Trophoblast cell (in vitro differentiated cells and primary cell): ENCODE data around the gene XRCC4.

Experiments used
- DNase-seq, 2 donors: peaks; one replicate each; pipeline ENCODE4 v3.0.0-alpha.2; 2016
- H2AFZ ChIP-seq: 2 replicates; pipeline ENCODE4 v1.6.1; 2013; ENCODE audit warnings: low read length, moderate library complexity, mild to moderate bottlenecking; ENCODE audit not compliant: insufficient read depth, poor library complexity
- H2AK5ac ChIP-seq: 2 replicates; pipeline ENCODE4 v1.6.1; 2013; ENCODE audit warnings: mild to moderate bottlenecking, low read length
- H2BK120ac ChIP-seq: 2 replicates; pipeline ENCODE4 v1.6.1; 2013; ENCODE audit warnings: low read length, mild to moderate bottlenecking, moderate library complexity; ENCODE audit not compliant: insufficient read depth, poor library complexity
- H2BK12ac ChIP-seq: 2 replicates; pipeline ENCODE4 v1.6.1; 2013; ENCODE audit warnings: mild to moderate bottlenecking, low read length, moderate library complexity
- H2BK5ac ChIP-seq: 2 replicates; pipeline ENCODE4 v1.6.1; 2013; ENCODE audit warnings: low read length, low read depth, moderate library complexity, mild to moderate bottlenecking; ENCODE audit not compliant: poor library complexity
- H3K14ac ChIP-seq: 2 replicates; pipeline ENCODE4 v1.6.1; 2013; ENCODE audit warnings: mild to moderate bottlenecking, low read length
- H3K18ac ChIP-seq: 2 replicates; pipeline ENCODE4 v1.6.1; 2013; ENCODE audit warnings: mild to moderate bottlenecking, low read length
- H3K23ac ChIP-seq: 2 replicates; pipeline ENCODE4 v1.6.1; 2013; ENCODE audit warnings: low read length
- H3K27ac ChIP-seq: 2 replicates; pipeline ENCODE4 v1.5.1; 2013; ENCODE audit warnings: low read depth, mild to moderate bottlenecking, inconsistent platforms, low read length, moderate library complexity
- H3K27me3 ChIP-seq: 2 replicates; pipeline ENCODE4 v1.6.1; 2013; ENCODE audit warnings: inconsistent platforms, mild to moderate bottlenecking, low read length, moderate library complexity; ENCODE audit not compliant: insufficient read depth
- H3K36me3 ChIP-seq, 2 experiments: 1 replicate in 1 of 2; 2 replicates in 1 of 2; pipeline ENCODE4 v1.6.1; 2013; ENCODE audit warnings: low read length in 2 of 2, mild to moderate bottlenecking in 2 of 2, moderate library complexity in 1 of 2; ENCODE audit not compliant: insufficient read depth in 2 of 2, control insufficient read depth in 1 of 2
- H3K4ac ChIP-seq: 2 replicates; pipeline ENCODE4 v1.6.1; 2013; ENCODE audit warnings: low read depth, mild to moderate bottlenecking, low read length, moderate library complexity
- H3K4me1 ChIP-seq, 2 experiments: 1 replicate in 1 of 2; 2 replicates in 1 of 2; pipeline ENCODE4 v1.6.1; 2013; ENCODE audit warnings: low read length in 2 of 2, mild to moderate bottlenecking in 2 of 2, moderate library complexity in 1 of 2; ENCODE audit not compliant: insufficient read depth in 2 of 2, control insufficient read depth in 1 of 2
- H3K4me2 ChIP-seq: 2 replicates; pipeline ENCODE4 v1.6.1; 2013; ENCODE audit warnings: inconsistent platforms, mild to moderate bottlenecking, low read length, moderate library complexity
- H3K4me3 ChIP-seq: 2 replicates; pipeline ENCODE4 v1.5.1; 2013; ENCODE audit warnings: mild to moderate bottlenecking, low read depth, low read length, inconsistent platforms
- H3K79me1 ChIP-seq: one replicate; pipeline ENCODE4 v1.6.1; 2013; ENCODE audit warnings: low read length
- H3K79me2 ChIP-seq: 2 replicates; pipeline ENCODE4 v1.6.1; 2013; ENCODE audit warnings: low read length, mild to moderate bottlenecking; ENCODE audit not compliant: control insufficient read depth, insufficient read depth, poor library complexity
- H3K9ac ChIP-seq: 2 replicates; pipeline ENCODE4 v1.6.1; 2013; ENCODE audit warnings: mild to moderate bottlenecking, low read length
- H3K9me3 ChIP-seq: 2 replicates; pipeline ENCODE4 v1.6.1; 2013; ENCODE audit warnings: low read depth, mild to moderate bottlenecking, control low read depth, inconsistent platforms, low read length; ENCODE audit not compliant: insufficient read depth
- H4K12ac ChIP-seq: 2 replicates; pipeline ENCODE4 v1.6.1; 2013; ENCODE audit warnings: low read depth, mild to moderate bottlenecking, low read length, moderate library complexity
- H4K8ac ChIP-seq: 2 replicates; pipeline ENCODE4 v1.6.1; 2013; ENCODE audit warnings: low read depth, mild to moderate bottlenecking, low read length, moderate library complexity
- H4K91ac ChIP-seq: one replicate; pipeline ENCODE4 v1.6.1; 2013; ENCODE audit warnings: low read depth, mild to moderate bottlenecking, low read length, moderate library complexity
- WGBS: extraction: QIAGEN DNeasy Blood & Tissue Kit; methylation state at CpG from one replicate; pipeline ENCODE4 v1.1.7; 2013; ENCODE audit warnings: missing lambda C conversion rate; ENCODE audit not compliant: insufficient read length, insufficient coverage; ENCODE audit errors: extremely low coverage; 5-methylcytosine and 5-hydroxymethylcytosine counted together

Gene XRCC4

DNA sequence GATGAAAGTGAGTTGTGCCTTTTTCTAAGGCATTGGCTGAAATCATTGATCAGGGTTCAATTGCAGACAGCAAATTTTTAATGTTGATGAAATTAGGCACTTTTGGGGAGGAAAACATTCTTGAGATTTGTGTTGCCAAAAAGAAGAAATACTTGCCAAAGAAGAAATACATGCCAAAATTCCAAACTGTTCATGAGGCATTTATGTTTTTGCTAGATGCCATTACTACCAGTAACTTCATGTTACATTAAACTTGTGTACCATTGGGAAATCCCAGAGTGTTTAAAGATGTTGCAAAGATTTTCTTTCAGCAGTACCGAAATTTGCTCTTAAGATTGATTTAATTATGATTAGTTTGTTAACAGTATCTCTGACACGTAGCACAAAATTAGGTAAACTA, 7.0 kb downstream of the XRCC4 start:
- Histone ChIP-seq H3K79me1 (no peaks in the 10 kb centered on the region), H3K14ac (no peak overlapping the region), H2BK12ac (no peak overlapping the region), H2BK5ac (no peak overlapping the region), H3K9ac (no peak overlapping the region), H3K27ac (no peak overlapping the region), H3K27me3 (no peaks in the 10 kb centered on the region), H3K18ac (no peak overlapping the region), H4K91ac (no peak overlapping the region), H3K9me3 (no peaks in the 10 kb centered on the region), H3K4me2 (no peak overlapping the region), H3K79me2 (no peaks in the 10 kb centered on the region), H4K12ac (no peak overlapping the region), H3K4me3 (no peak overlapping the region), H3K4ac (no peak overlapping the region), H4K8ac (no peak overlapping the region), H3K23ac (no peak overlapping the region), H2BK120ac (no peak overlapping the region), H3K36me3 (no peaks in the 10 kb centered on the region), H2AK5ac (no peak overlapping the region), H2AFZ (no peak overlapping the region), H3K4me1 (no peaks in the 10 kb centered on the region)
- no CpG with 5 or more reads among the region's 2 CpGs for WGBS
- no peak for DNase-seq

GRCh38 chr5:83085106-83085505, 7.8 kb downstream of the XRCC4 start:
- H2BK120ac ChIP-seq, result no peak overlapping the region
- H2BK5ac ChIP-seq, result no peak overlapping the region
- H4K8ac ChIP-seq, result no peak overlapping the region
- H4K12ac ChIP-seq, result no peak overlapping the region
- no peak overlapping the region for H3K23ac ChIP-seq
- no CpG with 5 or more reads among the region's 2 CpGs for WGBS
- H2BK12ac ChIP-seq, result no peak overlapping the region
- no peak overlapping the region for H2AK5ac ChIP-seq
- no peak overlapping the region for H2AFZ ChIP-seq
- no peak overlapping the region for H3K4ac ChIP-seq
- H3K27ac ChIP-seq, result no peak overlapping the region
- no peak overlapping the region for H3K4me2 ChIP-seq
- H3K36me3 ChIP-seq, result peaks cover 0 to 2% of the 10 kb centered on the region in 2 experiments
- H3K9me3 ChIP-seq, result no peaks in the 10 kb centered on the region
- no peaks in the 10 kb centered on the region for H3K27me3 ChIP-seq
- no peak overlapping the region for H3K14ac ChIP-seq
- H3K4me1 ChIP-seq, result no peaks in the 10 kb centered on the region
- no peak for DNase-seq
- no peaks in the 10 kb centered on the region for H3K79me2 ChIP-seq
- H3K79me1 ChIP-seq, result no peaks in the 10 kb centered on the region
- H3K9ac ChIP-seq, result no peak overlapping the region
- H3K18ac ChIP-seq, result no peak overlapping the region
- no peak overlapping the region for H3K4me3 ChIP-seq
- no peak overlapping the region for H4K91ac ChIP-seq

GRCh38 chr5:83090169-83090568, 12.8 kb downstream of the XRCC4 start:
- H2BK12ac ChIP-seq, result no peak overlapping the region
- H3K27me3 ChIP-seq, result no peaks in the 10 kb centered on the region
- no peak overlapping the region for H3K23ac ChIP-seq
- H3K4me3 ChIP-seq, result no peak overlapping the region
- no peak overlapping the region for H3K14ac ChIP-seq
- no peak overlapping the region for H4K8ac ChIP-seq
- no peak overlapping the region for H4K12ac ChIP-seq
- H2AK5ac ChIP-seq, result no peak overlapping the region
- H3K18ac ChIP-seq, result no peak overlapping the region
- H3K4ac ChIP-seq, result no peak overlapping the region
- no peak overlapping the region for H3K9ac ChIP-seq
- H3K27ac ChIP-seq, result no peak overlapping the region
- no peaks in the 10 kb centered on the region for H3K79me2 ChIP-seq
- H3K9me3 ChIP-seq, result peaks cover 1% of the 10 kb centered on the region
- H2BK5ac ChIP-seq, result no peak overlapping the region
- no peaks in the 10 kb centered on the region for H3K4me1 ChIP-seq
- H2BK120ac ChIP-seq, result no peak overlapping the region
- H3K4me2 ChIP-seq, result no peak overlapping the region
- no CpG with 5 or more reads among the region's 3 CpGs for whole genome bisulfite sequencing
- no peak for DNase-seq
- peaks cover 0 to 2% of the 10 kb centered on the region in 2 experiments for H3K36me3 ChIP-seq
- H3K79me1 ChIP-seq, result no peaks in the 10 kb centered on the region
- no peak overlapping the region for H4K91ac ChIP-seq
- H2AFZ ChIP-seq, result no peak overlapping the region

DNA sequence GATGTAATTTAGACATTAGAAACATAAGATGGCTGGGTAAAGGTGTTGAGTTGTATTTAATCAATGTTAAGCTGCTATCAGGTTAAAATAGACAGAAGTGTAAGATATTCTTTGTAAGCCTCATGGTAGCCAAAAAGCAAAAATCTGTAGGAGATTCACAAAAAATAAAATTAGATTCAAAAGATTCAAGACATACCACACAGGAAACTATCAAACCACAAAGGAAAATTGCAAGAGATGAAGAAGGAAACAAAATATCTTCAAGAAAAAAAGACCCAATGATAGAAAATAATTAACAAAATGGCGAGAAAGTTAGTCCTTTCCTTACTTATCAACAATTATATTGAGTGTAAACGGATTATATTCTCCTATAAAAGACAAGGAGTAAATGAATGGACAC, 15.3 kb downstream of the XRCC4 start:
- no peak overlapping the region for H3K18ac ChIP-seq
- H3K36me3 ChIP-seq, result peaks cover 0 to 2% of the 10 kb centered on the region in 2 experiments
- WGBS, result no CpG with 5 or more reads among the region's 2 CpGs
- no peak overlapping the region for H3K14ac ChIP-seq
- no peak overlapping the region for H2BK120ac ChIP-seq
- H2AFZ ChIP-seq, result no peak overlapping the region
- no peak overlapping the region for H3K23ac ChIP-seq
- H3K27ac ChIP-seq, result no peak overlapping the region
- H3K9me3 ChIP-seq, result peaks cover 1% of the 10 kb centered on the region
- no peak for DNase-seq
- no peak overlapping the region for H4K12ac ChIP-seq
- no peak overlapping the region for H3K9ac ChIP-seq
- H4K91ac ChIP-seq, result no peak overlapping the region
- H4K8ac ChIP-seq, result no peak overlapping the region
- no peaks in the 10 kb centered on the region for H3K27me3 ChIP-seq
- no peak overlapping the region for H2BK5ac ChIP-seq
- no peak overlapping the region for H2BK12ac ChIP-seq
- no peaks in the 10 kb centered on the region for H3K79me2 ChIP-seq
- peaks cover 4% of the 10 kb centered on the region for H3K79me1 ChIP-seq
- no peak overlapping the region for H3K4me2 ChIP-seq
- H3K4ac ChIP-seq, result no peak overlapping the region
- H3K4me3 ChIP-seq, result no peak overlapping the region
- H2AK5ac ChIP-seq, result no peak overlapping the region
- H3K4me1 ChIP-seq, result peaks cover 6 to 8% of the 10 kb centered on the region in 2 experiments
